Activated naive CD4-positive, alpha-beta T cell treated with anti-CD3 and anti-CD28 coated beads for 36 hours (primary cell): Measurements from ENCODE around the gene SERTAD3. TPM values are rescaled to one million over a fixed set of nuclear protein-coding genes. Genes with fewer than 3 reads are reported as not detected.
"Not testable (repeated sequence)": the region's sequence is repeated elsewhere in the genome, so short reads cannot be mapped to it uniquely, and the experiment has no call there.

Source experiments
- CTCF ChIA-PET: fragments of 350-600 bp; sonication (Branson Sonifier 250); formaldehyde crosslinking; loops from one replicate; lab custom pipeline; 2021; ENCODE audit warnings: antibody characterized with exemption; lab: Charles Lee
- DNase-seq: peaks from one replicate; pipeline ENCODE4 v3.0.0-alpha.2; 2020
- H3K27ac Mint-ChIP-seq: one replicate; pipeline ENCODE4 v1.8.0; 2021; ENCODE audit warnings: mild to moderate bottlenecking, mixed read lengths
- H3K27me3 Mint-ChIP-seq: one replicate; pipeline ENCODE4 v1.8.0; 2021; ENCODE audit warnings: low read depth, mixed read lengths
- H3K36me3 Mint-ChIP-seq: one replicate; pipeline ENCODE4 v1.8.0; 2021; ENCODE audit warnings: low read depth, mixed read lengths
- H3K4me1 Mint-ChIP-seq: one replicate; pipeline ENCODE4 v1.8.0; 2021; ENCODE audit warnings: low read depth, mixed read lengths
- H3K4me3 Mint-ChIP-seq: one replicate; pipeline ENCODE4 v1.8.0; 2021; ENCODE audit warnings: mild to moderate bottlenecking, moderate library complexity, mixed read lengths
- H3K9me3 Mint-ChIP-seq: one replicate; pipeline ENCODE4 v1.8.0; 2021; ENCODE audit warnings: mixed read lengths
- intact Hi-C: fragments of 100-400 bp; cut with micrococcal nuclease; formaldehyde crosslinking; loops from one replicate; pipeline ENCODE4 v1.15.1; 2023
- total RNA-seq, 2 experiments: library from RNA; stranded (reverse); gene quantifications; one replicate each; pipeline ENCODE4 v1.2.3, GENCODE V29; 2021

Gene SERTAD3
- total RNA-seq, 2 experiments from 2014 or later, result 3.8 to 7.3 TPM

- Mint-ChIP-seq H3K4me1 (peaks cover 22% of the 10 kb centered on the region), H3K4me3 (no peak overlapping the region), H3K9me3 (no peaks in the 10 kb centered on the region), H3K36me3 (no peaks in the 10 kb centered on the region), H3K27me3 (no peaks in the 10 kb centered on the region), H3K27ac (no peak overlapping the region)
- intact Hi-C loops, result no loop called here
- CTCF ChIA-PET, result interaction anchor here (0.6 to 1.4 kb wide), 6 partner anchors 12 to 94 kb away, joined by 3 to 6 read pairs (median 6); partner anchors contain the start of gene SERTAD1
- DNase-seq, result no peak
Observed at GRCh38 chr19:40438284-40438683, 5.9 kb downstream of the SERTAD3 start.

GRCh38 chr19:40433391-40434216 is 10.5 kb downstream of the SERTAD3 start:
- H3K27me3 Mint-ChIP-seq, result no peaks in the 10 kb centered on the region
- intact Hi-C loops, result loop anchor here (1.0 kb wide), 2 partner anchors 8 to 10 kb away; partner anchors contain the start of gene SERTAD1

GRCh38 chr19:40432760-40433159 is 11.4 kb downstream of the SERTAD3 start:
- intact Hi-C loops, result loop anchor here (1.0 kb wide), 2 partner anchors 7 to 11 kb away; partner anchors contain the start of gene SERTAD1
- CTCF ChIA-PET, result interaction anchor here (3.0 kb wide), 1 partner anchor 12 kb away, joined by 15 read pairs; no protein-coding TSS in a partner anchor
- H3K4me1 Mint-ChIP-seq, result peaks cover 10% of the 10 kb centered on the region
- DNase-seq, H3K27ac Mint-ChIP-seq, H3K9me3 Mint-ChIP-seq, H3K4me3 Mint-ChIP-seq, H3K27me3 Mint-ChIP-seq, H3K36me3 Mint-ChIP-seq: not testable (repeated sequence)

More at GRCh38 chr19:40433391-40434216, 10.5 kb downstream of the SERTAD3 start:
- no peaks in the 10 kb centered on the region for H3K36me3 Mint-ChIP-seq
- H3K27ac Mint-ChIP-seq, result peak overlapping the region; percentile 91
- peak; percentile 64 for DNase-seq
- H3K4me1 Mint-ChIP-seq, result peaks cover 10% of the 10 kb centered on the region
- peak overlapping the region; percentile 88 for H3K4me3 Mint-ChIP-seq
- H3K9me3 Mint-ChIP-seq, result no peaks in the 10 kb centered on the region
- CTCF ChIA-PET, result interaction anchor here (0.7 to 3.0 kb wide), 4 partner anchors 9 to 295 kb away, joined by 4 to 15 read pairs (median 6); no protein-coding TSS in a partner anchor

GRCh38 chr19:40431698-40432097 is 12.4 kb downstream of the SERTAD3 start:
- intact Hi-C loops, result no loop called here
- Mint-ChIP-seq H3K4me3 (no peak overlapping the region), H3K27me3 (no peaks in the 10 kb centered on the region), H3K9me3 (no peaks in the 10 kb centered on the region), H3K36me3 (no peaks in the 10 kb centered on the region), H3K4me1 (peaks cover 10% of the 10 kb centered on the region), H3K27ac (no peak overlapping the region)
- CTCF ChIA-PET, result interaction anchor here (0.7 kb wide), 1 partner anchor 9 kb away, joined by 4 read pairs; no protein-coding TSS in a partner anchor
- DNase-seq, result no peak

GRCh38 chr19:40430242-40430641 is 13.9 kb downstream of the SERTAD3 start:
- DNase-seq, H3K36me3 Mint-ChIP-seq, H3K27ac Mint-ChIP-seq, intact Hi-C loops, H3K9me3 Mint-ChIP-seq, H3K27me3 Mint-ChIP-seq, H3K4me3 Mint-ChIP-seq: not testable (repeated sequence)
- CTCF ChIA-PET, result interaction anchor here (0.6 kb wide), 2 partner anchors 84 to 695 kb away, joined by 4 read pairs; no protein-coding TSS in a partner anchor
- H3K4me1 Mint-ChIP-seq, result peaks cover 13% of the 10 kb centered on the region

- H3K4me3 Mint-ChIP-seq, H3K9me3 Mint-ChIP-seq, H3K27ac Mint-ChIP-seq, H3K36me3 Mint-ChIP-seq, CTCF ChIA-PET, DNase-seq, H3K27me3 Mint-ChIP-seq: not testable (repeated sequence)
- intact Hi-C loops, result loop anchor here (5.0 kb wide), 2 partner anchors 289 to 1026 kb away; partner anchors contain the start of genes COQ8B and ITPKC
- peaks cover 17% of the 10 kb centered on the region for H3K4me1 Mint-ChIP-seq
Observed at GRCh38 chr19:40428197-40428596, 15.9 kb downstream of the SERTAD3 start.

- DNase-seq, result peak; percentile 100
- CTCF ChIA-PET, result interaction anchor here (1.0 to 1.7 kb wide), 5 partner anchors 13 to 96 kb away, joined by 3 to 7 read pairs (median 5); no protein-coding TSS in a partner anchor
- Mint-ChIP-seq H3K27ac (peak within 1 kb of the TSS; percentile 97), H3K4me3 (peak within 1 kb of the TSS; percentile 89), H3K4me1 (peaks cover 21% of the 10 kb centered on the region), H3K27me3 (no peaks in the 10 kb centered on the region), H3K36me3 (peaks cover 12% of the 10 kb centered on the region), H3K9me3 (no peaks in the 10 kb centered on the region)
- intact Hi-C loops, result loop anchor here (1.0 to 5.0 kb wide), 9 partner anchors 8 to 1023 kb away; partner anchors contain the start of genes AKT2, BLVRB, C19orf47 and COQ8B
Observed at GRCh38 chr19:40425450-40426287, 18.5 kb downstream of the SERTAD3 start, which contains the start of gene SERTAD1. TSS of gene SERTAD1 (minus strand) at chr19:40425992. CDS start at chr19:40423546, 2,446 bp downstream.

- no peaks in the 10 kb centered on the region for H3K9me3 Mint-ChIP-seq
Observed at GRCh38 chr19:40424637-40425449, 19.3 kb downstream of the SERTAD3 start.

GRCh38 chr19:40423938-40424337 is 20.2 kb downstream of the SERTAD3 start:
- H3K4me3 Mint-ChIP-seq, result peak overlapping the region; percentile 30
- intact Hi-C loops, result loop anchor here (2.0 kb wide), 2 partner anchors 139 to 191 kb away; partner anchors contain the start of gene AKT2
- H3K27me3 Mint-ChIP-seq, result no peaks in the 10 kb centered on the region
- peak overlapping the region; percentile 75 for H3K27ac Mint-ChIP-seq
- CTCF ChIA-PET, result interaction anchor here (0.6 to 1.2 kb wide), 4 partner anchors 14 to 227 kb away, joined by 3 to 4 read pairs (median 3); no protein-coding TSS in a partner anchor
- no peak for DNase-seq
- H3K9me3 Mint-ChIP-seq, result no peaks in the 10 kb centered on the region
- peaks cover 12% of the 10 kb centered on the region for H3K36me3 Mint-ChIP-seq
- peaks cover 22% of the 10 kb centered on the region for H3K4me1 Mint-ChIP-seq

More at GRCh38 chr19:40424637-40425449, 19.3 kb downstream of the SERTAD3 start:
- intact Hi-C loops, result loop anchor here (1.0 to 5.0 kb wide), 9 partner anchors 8 to 1023 kb away; partner anchors contain the start of genes AKT2, BLVRB, C19orf47 and COQ8B
- H3K4me3 Mint-ChIP-seq, result peak overlapping the region; percentile 89
- no peaks in the 10 kb centered on the region for H3K27me3 Mint-ChIP-seq
- CTCF ChIA-PET, result interaction anchor here (0.6 to 1.2 kb wide), 4 partner anchors 11 to 227 kb away, joined by 3 to 6 read pairs (median 4); no protein-coding TSS in a partner anchor
- H3K27ac Mint-ChIP-seq, result peak overlapping the region; percentile 97
- peak; percentile 35 for DNase-seq
- peaks cover 12% of the 10 kb centered on the region for H3K36me3 Mint-ChIP-seq
- peaks cover 22% of the 10 kb centered on the region for H3K4me1 Mint-ChIP-seq

- peaks cover 12% of the 10 kb centered on the region for H3K36me3 Mint-ChIP-seq
- H3K4me1 Mint-ChIP-seq, result peaks cover 22% of the 10 kb centered on the region
- H3K27me3 Mint-ChIP-seq, result no peaks in the 10 kb centered on the region
- intact Hi-C loops, result no loop called here
- H3K27ac Mint-ChIP-seq, result peak overlapping the region; percentile 94
- CTCF ChIA-PET, result interaction anchor here (1.2 kb wide), 1 partner anchor 15 kb away, joined by 3 read pairs; no protein-coding TSS in a partner anchor
- H3K4me3 Mint-ChIP-seq, result peak overlapping the region; percentile 86
- DNase-seq, result no peak
- H3K9me3 Mint-ChIP-seq, result no peaks in the 10 kb centered on the region
Observed at GRCh38 chr19:40422748-40423566, 21.2 kb downstream of the SERTAD3 start.
